Chondrocyte (in vitro differentiated cells): ENCODE data around the gene TRIL. TPM values are rescaled to one million over a fixed set of nuclear protein-coding genes. Genes with fewer than 3 reads are reported as not detected.

Source experiments
- DNase-seq: peaks from one replicate; pipeline ENCODE4 v3.0.0; 2021; ENCODE audit warnings: mixed read lengths, low spot score
- H3K27ac Mint-ChIP-seq: one replicate; pipeline ENCODE4 v1.8.0; 2021; ENCODE audit warnings: mild to moderate bottlenecking, moderate library complexity, mixed read lengths; ENCODE audit not compliant: unreplicated experiment
- H3K27me3 Mint-ChIP-seq: 2 replicates; pipeline ENCODE4 v1.8.0; 2021; ENCODE audit warnings: low read depth, mixed read lengths
- H3K36me3 Mint-ChIP-seq: 2 replicates; pipeline ENCODE4 v1.8.0; 2021; ENCODE audit warnings: low read depth, mixed read lengths
- H3K4me1 Mint-ChIP-seq: 2 replicates; pipeline ENCODE4 v1.8.0; 2021; ENCODE audit warnings: low read depth, mild to moderate bottlenecking, mixed read lengths
- H3K4me3 Mint-ChIP-seq: one replicate; pipeline ENCODE4 v1.8.0; 2021; ENCODE audit warnings: mild to moderate bottlenecking, moderate library complexity, mixed read lengths; ENCODE audit not compliant: unreplicated experiment
- H3K9me3 Mint-ChIP-seq: 2 replicates; pipeline ENCODE4 v1.8.0; 2021; ENCODE audit warnings: low read depth, mixed read lengths
- CTCF ChIP-seq: fragments of 200-600 bp; sonication (generic); IDR thresholded peaks from 2 replicates; pipeline ENCODE4 v1.5.0; 2021; ENCODE audit warnings: antibody characterized with exemption, mild to moderate bottlenecking, moderate library complexity
- total RNA-seq: library from RNA; stranded (reverse); gene quantifications from 3 replicates; pipeline ENCODE4 v1.2.1, GENCODE V29; 2021

TRIL gene
- total RNA-seq, 1 donor from 2014 or later, result 0.92 TPM

DNA sequence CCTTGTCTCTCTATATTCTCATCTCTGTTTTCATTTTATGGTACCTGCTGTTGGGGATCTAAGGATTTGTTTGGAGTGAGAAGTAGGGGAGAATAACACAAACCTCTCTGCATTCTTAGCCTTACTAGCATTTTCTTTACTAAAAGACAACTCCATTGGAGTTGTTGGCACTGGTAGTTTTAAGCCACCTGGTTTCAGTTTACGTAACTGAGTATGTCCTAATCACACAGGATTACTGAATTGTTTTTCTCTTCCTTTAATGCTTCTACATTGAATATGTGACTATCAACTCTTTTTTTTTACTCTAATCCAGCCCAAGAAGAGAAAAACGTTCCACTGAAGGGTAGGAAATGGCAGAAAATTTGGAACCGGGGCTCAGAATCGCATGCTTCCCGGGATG, 30.0 kb upstream of the TRIL start:
- Mint-ChIP-seq H3K9me3 (peaks cover 7% of the 10 kb centered on the region), H3K27me3 (no peaks in the 10 kb centered on the region), H3K4me3 (no peak overlapping the region), H3K27ac (no peak overlapping the region), H3K4me1 (peaks cover 56% of the 10 kb centered on the region), H3K36me3 (no peaks in the 10 kb centered on the region)
- no peak for DNase-seq
- no peak for TF ChIP-seq CTCF

DNA sequence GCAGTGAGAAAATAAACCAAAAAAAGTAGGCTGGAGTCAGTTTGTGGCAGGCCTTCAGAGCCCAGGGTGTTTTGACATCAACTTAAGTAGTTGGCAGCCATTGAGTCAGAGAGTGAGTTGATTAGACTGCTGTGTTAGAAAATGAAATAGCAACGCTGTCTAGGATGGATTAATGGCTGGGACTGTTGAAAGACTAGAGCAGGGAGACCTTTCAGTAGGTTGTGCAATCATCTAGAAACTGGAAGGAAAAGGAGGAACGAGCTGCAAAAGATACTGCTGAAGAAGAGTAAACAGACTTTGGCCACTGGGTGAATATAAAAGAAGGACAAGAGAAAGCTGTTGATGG, 28.6 kb upstream of the TRIL start:
- Mint-ChIP-seq H3K9me3 (peaks cover 7% of the 10 kb centered on the region), H3K4me3 (no peak overlapping the region), H3K27me3 (no peaks in the 10 kb centered on the region), H3K36me3 (no peaks in the 10 kb centered on the region), H3K27ac (no peak overlapping the region), H3K4me1 (peaks cover 56% of the 10 kb centered on the region)
- no peak for DNase-seq
- no peak for TF ChIP-seq CTCF

DNA sequence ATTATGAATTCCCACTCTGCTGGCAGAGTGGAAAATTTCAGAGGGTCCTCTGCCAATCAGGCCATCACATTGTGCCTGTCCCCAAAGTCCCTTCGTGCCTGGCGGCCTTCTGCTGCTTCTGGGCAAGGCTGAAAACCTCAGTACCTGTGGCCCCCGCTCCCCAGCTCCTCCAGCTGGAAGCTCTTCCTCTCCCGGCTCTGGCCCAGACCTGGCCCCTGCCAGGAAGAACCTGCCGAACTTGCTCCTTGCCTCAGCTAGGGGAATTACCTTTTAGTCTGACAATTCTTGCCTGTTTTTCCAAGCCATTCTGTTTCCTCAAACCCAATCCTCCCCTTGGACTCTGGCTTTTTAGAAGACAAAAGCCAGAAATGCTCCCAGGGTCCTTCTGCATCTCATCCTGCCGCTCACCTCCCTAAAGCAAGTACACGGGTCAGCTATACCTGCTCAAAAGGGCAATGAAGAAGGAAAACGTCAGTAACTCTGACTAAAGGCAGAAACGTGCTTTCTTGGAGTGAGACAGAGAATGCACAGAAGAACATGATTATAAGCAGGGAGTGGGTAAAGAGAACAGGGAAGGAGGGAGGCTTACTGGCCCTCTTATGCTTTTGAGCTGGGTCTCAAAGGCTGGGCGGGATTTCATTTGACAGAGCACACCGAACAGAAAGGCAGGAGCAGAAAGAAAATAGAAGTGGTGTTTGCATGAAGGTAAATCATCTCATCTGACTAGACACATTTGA, 28.1 kb upstream of the TRIL start:
- DNase-seq, result no peak
- H3K4me3 Mint-ChIP-seq, result no peak overlapping the region
- peaks cover 7% of the 10 kb centered on the region for H3K9me3 Mint-ChIP-seq
- TF ChIP-seq CTCF, result no peak
- H3K36me3 Mint-ChIP-seq, result no peaks in the 10 kb centered on the region
- no peak overlapping the region for H3K27ac Mint-ChIP-seq
- H3K4me1 Mint-ChIP-seq, result peaks cover 56% of the 10 kb centered on the region
- no peaks in the 10 kb centered on the region for H3K27me3 Mint-ChIP-seq

GRCh38 chr7:28984631-28985030, 26.5 kb upstream of the TRIL start:
- peak overlapping the region; percentile 78 for H3K27ac Mint-ChIP-seq
- peak; percentile 30 for TF ChIP-seq CTCF
- H3K4me3 Mint-ChIP-seq, result no peak overlapping the region
- no peaks in the 10 kb centered on the region for H3K36me3 Mint-ChIP-seq
- H3K27me3 Mint-ChIP-seq, result no peaks in the 10 kb centered on the region
- H3K9me3 Mint-ChIP-seq, result peaks cover 7% of the 10 kb centered on the region
- DNase-seq, result no peak
- peaks cover 46% of the 10 kb centered on the region for H3K4me1 Mint-ChIP-seq

DNA sequence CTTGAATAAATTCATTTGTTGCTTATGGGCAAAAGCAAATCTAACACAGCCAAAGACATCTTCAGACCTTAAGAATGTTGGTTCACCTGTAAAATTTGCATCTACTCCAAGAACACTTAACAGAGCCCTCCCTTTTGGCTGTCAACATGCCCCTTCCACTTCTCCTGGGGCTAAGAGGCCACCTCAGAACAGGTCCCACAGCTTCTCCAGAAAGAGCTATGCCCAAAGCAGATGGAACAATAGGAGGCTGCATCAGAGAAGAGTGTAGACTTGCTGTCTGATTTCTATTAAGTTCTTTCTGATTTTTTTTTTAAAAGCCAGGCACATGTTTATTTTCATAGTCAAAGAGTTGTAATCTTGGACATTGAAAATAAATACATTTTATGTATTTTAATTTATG, 26.1 kb upstream of the TRIL start:
- H3K4me3 Mint-ChIP-seq, result no peak overlapping the region
- no peak for TF ChIP-seq CTCF
- peaks cover 7% of the 10 kb centered on the region for H3K9me3 Mint-ChIP-seq
- no peaks in the 10 kb centered on the region for H3K36me3 Mint-ChIP-seq
- H3K4me1 Mint-ChIP-seq, result peaks cover 42% of the 10 kb centered on the region
- H3K27me3 Mint-ChIP-seq, result no peaks in the 10 kb centered on the region
- no peak for DNase-seq
- peak overlapping the region; percentile 78 for H3K27ac Mint-ChIP-seq
